ENCODE data around the gene PTPN6.

PTPN6 gene

DNA sequence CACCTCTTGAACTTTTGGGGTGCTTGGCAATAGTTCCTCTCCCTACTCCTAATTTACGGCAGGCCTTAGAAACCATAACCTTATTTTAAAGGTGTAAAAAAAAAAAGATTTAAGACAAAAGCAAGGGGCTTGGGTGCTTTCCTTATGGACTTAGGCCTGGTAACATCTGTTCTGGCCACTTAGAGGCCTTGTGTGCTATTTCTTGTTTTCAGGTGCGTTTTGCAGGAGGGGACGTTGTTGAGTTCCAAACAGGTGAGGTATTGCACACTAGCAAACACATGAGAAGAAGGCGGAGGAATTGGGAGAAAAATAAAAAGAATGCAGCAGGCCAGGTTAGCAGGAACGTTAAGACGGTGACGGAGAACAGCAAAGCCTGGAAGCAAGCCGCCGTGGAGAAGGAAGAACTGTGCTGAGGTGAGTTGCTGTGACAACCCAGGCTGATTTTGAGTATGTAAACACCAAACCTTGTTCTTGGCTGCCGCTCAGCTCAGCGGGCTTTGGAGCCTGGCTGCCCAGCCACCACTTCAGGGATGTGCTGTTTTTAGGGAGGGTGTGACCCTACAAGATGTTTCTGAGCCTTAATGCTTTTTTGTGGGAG lies 36.9 kb downstream of the PTPN6 start:
- H3K4me1 ChIP-seq (ENCODE audit: insufficient read depth, low read length) = no peaks in the 10 kb centered on the region
- no peak overlapping the region for H3K4me3 ChIP-seq (ENCODE audit: low read length)
- no peak overlapping the region for H2AFZ ChIP-seq (ENCODE audit: low read depth, low read length)
- H3K27me3 ChIP-seq (ENCODE audit: insufficient read depth, low read length) = no peaks in the 10 kb centered on the region
- peaks cover 22% of the 10 kb centered on the region for H3K36me3 ChIP-seq (ENCODE audit: insufficient read depth, low read length)
- H3K9me3 ChIP-seq (ENCODE audit: low read length) = no peaks in the 10 kb centered on the region

DNA sequence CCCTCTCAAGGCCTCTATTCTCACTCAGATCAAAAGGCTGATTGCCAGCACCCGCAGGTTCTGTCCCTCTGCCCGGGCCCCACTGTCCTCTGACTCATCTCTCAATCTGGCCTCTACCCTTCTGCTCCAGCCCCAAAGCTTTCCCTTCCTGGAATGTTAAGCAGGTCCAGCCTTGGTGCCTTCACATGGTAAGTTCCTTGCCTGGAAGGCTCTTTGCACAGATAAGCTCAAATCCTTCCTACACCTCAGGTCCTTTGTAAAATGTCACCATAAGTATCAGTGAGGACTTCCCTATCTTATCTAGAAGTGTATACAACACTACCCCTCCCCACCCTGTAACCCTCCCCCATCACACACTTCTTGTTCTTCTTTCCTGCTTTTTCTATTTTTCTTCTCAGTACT lies 44.9 kb downstream of the PTPN6 start:
- Histone ChIP-seq H3K9me3 (ENCODE audit: low read length) (no peaks in the 10 kb centered on the region), H2AFZ (ENCODE audit: low read depth, low read length) (no peak overlapping the region), H3K36me3 (ENCODE audit: insufficient read depth, low read length) (peaks cover 41% of the 10 kb centered on the region), H3K27me3 (ENCODE audit: insufficient read depth, low read length) (no peaks in the 10 kb centered on the region), H3K4me3 (ENCODE audit: low read length) (no peak overlapping the region), H3K4me1 (ENCODE audit: insufficient read depth, low read length) (peaks cover 4% of the 10 kb centered on the region)

DNA sequence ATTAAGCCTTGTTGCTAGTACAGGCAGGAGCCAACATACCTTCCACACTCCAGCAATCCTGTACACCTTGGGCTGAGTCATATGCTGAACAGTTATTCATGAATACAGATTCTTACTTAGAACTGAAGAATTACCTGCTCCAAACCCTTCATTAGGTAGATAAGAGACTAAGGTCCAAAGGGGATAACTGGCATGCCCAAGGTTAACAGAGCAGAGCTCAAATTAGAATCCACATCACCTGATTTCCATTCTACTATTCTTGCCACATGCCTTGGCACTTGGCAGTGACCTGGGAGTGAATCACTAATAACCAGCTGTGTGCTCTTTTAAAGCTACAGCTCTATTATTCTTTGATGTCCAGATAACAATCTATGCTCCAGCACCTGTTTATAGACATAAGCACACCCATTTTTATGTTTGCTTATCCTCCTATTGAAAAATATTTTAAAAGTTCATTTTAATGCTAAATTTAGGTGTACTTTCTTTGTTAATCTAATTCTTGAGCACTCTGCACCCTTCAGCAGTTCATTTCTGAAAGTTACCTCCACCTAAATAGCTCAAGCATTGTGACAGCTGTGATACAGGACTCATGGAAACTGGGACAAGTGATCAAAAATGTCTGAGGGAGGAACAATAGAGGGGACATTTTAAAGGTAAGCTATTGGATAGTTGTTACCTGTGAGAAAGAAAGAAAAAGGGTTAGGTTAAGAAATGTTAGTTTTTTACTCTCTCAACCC lies 47.7 kb downstream of the PTPN6 start:
- Histone ChIP-seq H3K4me3 (ENCODE audit: low read length) (no peak overlapping the region), H3K36me3 (ENCODE audit: insufficient read depth, low read length) (peaks cover 39% of the 10 kb centered on the region), H3K27me3 (ENCODE audit: insufficient read depth, low read length) (no peaks in the 10 kb centered on the region), H3K9me3 (ENCODE audit: low read length) (no peaks in the 10 kb centered on the region), H2AFZ (ENCODE audit: low read depth, low read length) (no peak overlapping the region), H3K4me1 (ENCODE audit: insufficient read depth, low read length) (peaks cover 4% of the 10 kb centered on the region)

DNA sequence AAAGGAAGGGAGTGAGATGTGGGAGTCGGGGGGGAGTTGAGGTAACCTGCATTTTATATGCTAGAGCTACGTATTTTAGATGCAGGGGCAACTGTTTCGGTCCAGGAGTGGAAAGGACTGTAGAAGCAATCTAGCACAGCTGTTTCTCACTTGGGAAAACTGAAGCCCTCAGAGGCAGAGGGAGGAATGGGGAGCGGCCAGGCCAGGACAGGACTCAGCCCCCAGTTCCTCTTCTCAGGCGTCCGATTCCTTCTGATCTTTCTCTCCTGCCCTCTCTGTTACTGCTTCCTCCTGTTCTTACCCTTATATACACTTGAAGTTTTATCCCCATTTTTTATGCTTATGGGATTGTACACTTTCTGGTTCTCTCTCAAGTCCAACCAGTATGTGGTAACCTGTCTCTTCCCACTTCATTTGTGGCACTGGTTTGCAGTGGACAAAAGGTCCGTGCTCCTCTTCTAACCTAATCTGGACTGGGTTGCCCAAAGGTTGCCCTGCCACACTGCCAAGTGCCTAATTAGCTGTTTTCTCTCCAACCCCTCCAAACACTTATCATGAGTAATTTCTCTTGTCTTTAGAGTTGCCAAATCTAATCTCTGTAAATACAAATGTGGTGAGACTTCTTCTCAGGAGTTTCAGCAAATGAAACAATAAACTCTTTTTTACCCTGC lies 50.9 kb downstream of the PTPN6 start:
- Histone ChIP-seq H3K36me3 (ENCODE audit: insufficient read depth, low read length) (peaks cover 33% of the 10 kb centered on the region), H3K27me3 (ENCODE audit: insufficient read depth, low read length) (no peaks in the 10 kb centered on the region), H3K4me3 (ENCODE audit: low read length) (no peak overlapping the region), H3K9me3 (ENCODE audit: low read length) (no peaks in the 10 kb centered on the region), H2AFZ (ENCODE audit: low read depth, low read length) (no peak overlapping the region), H3K4me1 (ENCODE audit: insufficient read depth, low read length) (no peaks in the 10 kb centered on the region)

DNA sequence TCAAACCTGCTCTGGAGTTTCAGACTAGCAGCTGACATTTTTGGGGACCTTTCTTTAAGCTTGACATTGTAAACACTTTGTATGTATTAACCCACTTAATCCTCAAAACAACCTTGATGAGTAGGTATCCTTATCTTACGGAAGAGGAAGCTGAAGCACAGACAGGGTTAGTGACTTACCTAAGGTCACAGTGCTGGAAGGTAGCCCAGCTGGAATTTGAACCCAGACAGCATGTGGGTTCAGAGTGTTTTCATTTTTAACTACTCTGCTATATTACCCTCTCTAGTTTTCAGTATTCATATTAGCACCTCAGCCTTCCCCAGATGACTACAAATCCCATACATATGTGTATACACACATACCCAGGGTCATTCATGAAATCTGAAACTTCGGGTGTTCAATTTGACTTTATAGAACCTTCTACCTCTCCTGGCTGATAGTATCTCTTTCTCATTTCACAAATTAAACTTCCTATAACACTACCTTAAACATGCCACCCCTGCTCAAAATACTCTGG lies 53.2 kb downstream of the PTPN6 start:
- peaks cover 26% of the 10 kb centered on the region for H3K36me3 ChIP-seq (ENCODE audit: insufficient read depth, low read length)
- no peak overlapping the region for H3K4me3 ChIP-seq (ENCODE audit: low read length)
- H2AFZ ChIP-seq (ENCODE audit: low read depth, low read length) = no peak overlapping the region
- H3K9me3 ChIP-seq (ENCODE audit: low read length) = no peaks in the 10 kb centered on the region
- no peaks in the 10 kb centered on the region for H3K4me1 ChIP-seq (ENCODE audit: insufficient read depth, low read length)
- no peaks in the 10 kb centered on the region for H3K27me3 ChIP-seq (ENCODE audit: insufficient read depth, low read length)

DNA sequence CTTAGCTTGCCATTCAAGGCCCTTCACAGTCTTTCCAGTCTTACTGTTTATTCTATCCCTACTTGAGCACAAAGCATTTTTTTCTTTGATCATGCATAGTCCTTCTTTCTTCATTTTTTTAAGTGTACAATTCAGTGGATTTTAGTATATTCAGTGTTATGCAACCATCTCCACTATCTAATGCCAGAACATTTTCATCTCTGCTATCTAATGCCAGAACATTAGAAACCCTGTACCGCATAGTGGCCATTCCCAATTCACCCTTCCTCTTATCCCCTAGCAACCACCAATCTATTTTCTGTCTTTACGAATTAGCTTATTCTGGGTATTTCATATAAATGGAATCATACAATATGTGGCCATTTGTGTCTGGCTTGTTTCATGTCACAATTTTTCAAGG lies 53.7 kb downstream of the PTPN6 start:
- no peak overlapping the region for H3K4me3 ChIP-seq (ENCODE audit: low read length)
- no peaks in the 10 kb centered on the region for H3K4me1 ChIP-seq (ENCODE audit: insufficient read depth, low read length)
- H3K36me3 ChIP-seq (ENCODE audit: insufficient read depth, low read length) = peaks cover 27% of the 10 kb centered on the region
- no peak overlapping the region for H2AFZ ChIP-seq (ENCODE audit: low read depth, low read length)
- H3K27me3 ChIP-seq (ENCODE audit: insufficient read depth, low read length) = no peaks in the 10 kb centered on the region
- H3K9me3 ChIP-seq (ENCODE audit: low read length) = no peaks in the 10 kb centered on the region

DNA sequence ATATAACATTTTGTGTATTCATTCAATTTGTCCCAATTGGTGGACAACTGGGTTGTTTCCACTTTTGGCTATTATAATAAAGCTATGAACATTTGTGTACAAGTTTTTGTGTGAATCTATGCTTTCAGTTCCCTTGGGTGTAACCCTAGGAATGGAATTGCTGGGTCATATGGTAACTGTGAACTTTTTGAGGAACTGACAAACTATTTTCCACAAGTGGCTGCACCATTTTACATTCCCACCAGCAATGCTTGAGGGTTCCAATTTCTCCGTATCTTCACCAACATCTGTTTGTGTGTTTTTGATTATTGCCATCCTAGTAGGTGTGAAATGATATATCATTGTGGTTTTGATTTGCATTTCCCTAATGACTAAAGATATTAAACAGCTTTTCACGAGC lies 54.2 kb downstream of the PTPN6 start:
- H3K9me3 ChIP-seq (ENCODE audit: low read length) = no peaks in the 10 kb centered on the region
- H3K27me3 ChIP-seq (ENCODE audit: insufficient read depth, low read length) = no peaks in the 10 kb centered on the region
- H2AFZ ChIP-seq (ENCODE audit: low read depth, low read length) = no peak overlapping the region
- H3K4me1 ChIP-seq (ENCODE audit: insufficient read depth, low read length) = no peaks in the 10 kb centered on the region
- H3K4me3 ChIP-seq (ENCODE audit: low read length) = no peak overlapping the region
- H3K36me3 ChIP-seq (ENCODE audit: insufficient read depth, low read length) = peaks cover 28% of the 10 kb centered on the region

DNA sequence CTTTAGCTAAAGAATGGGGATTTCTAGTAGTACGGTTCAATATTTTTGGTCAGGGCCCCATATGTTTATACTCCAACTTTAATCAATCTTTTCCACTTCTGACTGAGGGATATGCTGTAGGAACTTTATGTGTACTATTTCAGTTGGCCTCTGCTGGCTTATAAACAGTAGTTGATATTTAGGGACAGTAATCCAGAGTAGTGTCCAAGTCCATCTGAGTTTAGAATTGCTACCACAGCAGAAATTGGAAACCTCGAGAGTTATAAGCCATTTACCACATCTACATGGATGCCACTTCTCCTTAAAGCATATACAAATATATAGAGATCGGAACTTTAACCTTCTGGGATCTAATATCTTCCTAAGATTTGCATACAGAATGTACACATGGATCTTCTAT lies 55.5 kb downstream of the PTPN6 start:
- peaks cover 33% of the 10 kb centered on the region for H3K36me3 ChIP-seq (ENCODE audit: insufficient read depth, low read length)
- no peaks in the 10 kb centered on the region for H3K9me3 ChIP-seq (ENCODE audit: low read length)
- H3K27me3 ChIP-seq (ENCODE audit: insufficient read depth, low read length) = no peaks in the 10 kb centered on the region
- H3K4me3 ChIP-seq (ENCODE audit: low read length) = no peak overlapping the region
- no peak overlapping the region for H2AFZ ChIP-seq (ENCODE audit: low read depth, low read length)
- H3K4me1 ChIP-seq (ENCODE audit: insufficient read depth, low read length) = no peaks in the 10 kb centered on the region

DNA sequence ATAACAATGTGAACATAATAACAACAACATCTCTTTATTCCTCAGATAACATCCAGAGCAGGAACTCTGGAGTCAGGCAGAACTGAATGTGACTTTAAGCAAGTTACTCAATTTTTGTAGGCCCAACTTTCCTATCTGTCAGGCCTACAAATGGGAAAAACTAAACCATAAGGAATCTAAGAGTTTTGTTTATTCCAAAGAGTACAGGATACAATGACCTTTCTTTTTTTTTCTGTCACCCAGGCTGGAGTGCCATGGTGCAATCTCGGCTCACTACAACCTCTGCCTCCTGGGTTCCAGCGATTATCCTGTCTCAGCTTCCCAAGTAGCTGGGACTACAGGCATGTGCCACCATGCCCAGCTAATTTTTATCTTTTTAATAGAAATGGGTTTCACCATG lies 57.7 kb downstream of the PTPN6 start:
- H3K9me3 ChIP-seq (ENCODE audit: low read length) = no peaks in the 10 kb centered on the region
- no peaks in the 10 kb centered on the region for H3K4me1 ChIP-seq (ENCODE audit: insufficient read depth, low read length)
- H2AFZ ChIP-seq (ENCODE audit: low read depth, low read length) = no peak overlapping the region
- H3K4me3 ChIP-seq (ENCODE audit: low read length) = no peak overlapping the region
- no peaks in the 10 kb centered on the region for H3K27me3 ChIP-seq (ENCODE audit: insufficient read depth, low read length)
- peaks cover 38% of the 10 kb centered on the region for H3K36me3 ChIP-seq (ENCODE audit: insufficient read depth, low read length)

DNA sequence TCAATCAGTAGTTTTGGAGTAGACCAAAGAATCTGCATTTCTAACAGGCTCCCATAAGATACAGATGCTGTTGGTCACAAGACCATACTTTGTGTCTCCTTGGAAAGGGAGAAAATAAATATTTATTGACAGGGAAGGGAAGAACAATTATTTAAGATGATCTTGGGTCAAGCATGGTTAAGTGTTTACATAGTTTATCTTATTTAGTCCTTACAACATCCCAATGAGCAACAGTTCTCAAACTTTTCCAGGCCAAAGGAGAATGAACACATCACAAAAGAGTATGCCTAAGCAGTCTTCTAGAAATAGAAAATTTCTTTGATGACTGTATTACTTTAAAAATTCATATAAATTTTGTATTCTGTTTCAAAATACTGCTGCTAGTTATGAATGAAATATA lies 58.4 kb downstream of the PTPN6 start:
- H3K27me3 ChIP-seq (ENCODE audit: insufficient read depth, low read length) = no peaks in the 10 kb centered on the region
- no peak overlapping the region for H3K4me3 ChIP-seq (ENCODE audit: low read length)
- no peak overlapping the region for H2AFZ ChIP-seq (ENCODE audit: low read depth, low read length)
- no peaks in the 10 kb centered on the region for H3K9me3 ChIP-seq (ENCODE audit: low read length)
- H3K4me1 ChIP-seq (ENCODE audit: insufficient read depth, low read length) = no peaks in the 10 kb centered on the region
- peaks cover 34% of the 10 kb centered on the region for H3K36me3 ChIP-seq (ENCODE audit: insufficient read depth, low read length)
